ENCODE results near the gene FBXO31.

The FBXO31 gene

GRCh38 chr16:87304951-87305350 lies 78.6 kb downstream of the FBXO31 start:
- peak; percentile 57 for DNase-seq

- DNase-seq = no peak
Measured at GRCh38 chr16:87303962-87304521, 79.5 kb downstream of the FBXO31 start.

GRCh38 chr16:87303431-87303930 lies 80.1 kb downstream of the FBXO31 start:
- DNase-seq = peak; percentile 63

- no peak for DNase-seq
Measured at GRCh38 chr16:87298857-87299465, 84.6 kb downstream of the FBXO31 start.

GRCh38 chr16:87297918-87298631 lies 85.5 kb downstream of the FBXO31 start:
- no peak for DNase-seq

DNA sequence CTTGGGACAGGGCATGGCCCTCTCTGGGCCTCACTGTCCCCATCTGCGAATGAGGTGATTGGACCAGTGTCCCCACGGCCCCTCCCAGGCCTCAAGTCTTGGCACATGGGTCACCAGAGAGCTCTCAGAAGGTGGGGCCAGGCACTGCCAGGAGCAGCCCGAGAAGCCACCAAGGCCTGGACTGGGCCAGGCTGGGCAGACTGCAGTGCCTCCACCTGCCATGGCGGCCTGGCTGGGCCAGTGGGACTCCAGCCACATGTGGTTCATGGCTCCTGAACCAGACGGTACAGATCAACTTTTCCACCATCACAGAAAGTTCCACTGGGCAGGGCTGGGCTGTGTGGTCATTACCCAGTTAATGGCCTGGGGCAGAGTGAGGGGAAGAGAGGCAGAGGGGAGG lies 86.2 kb downstream of the FBXO31 start:
- no peak for DNase-seq

- no peak for DNase-seq
Measured at GRCh38 chr16:87295661-87296531, 87.7 kb downstream of the FBXO31 start.

DNA sequence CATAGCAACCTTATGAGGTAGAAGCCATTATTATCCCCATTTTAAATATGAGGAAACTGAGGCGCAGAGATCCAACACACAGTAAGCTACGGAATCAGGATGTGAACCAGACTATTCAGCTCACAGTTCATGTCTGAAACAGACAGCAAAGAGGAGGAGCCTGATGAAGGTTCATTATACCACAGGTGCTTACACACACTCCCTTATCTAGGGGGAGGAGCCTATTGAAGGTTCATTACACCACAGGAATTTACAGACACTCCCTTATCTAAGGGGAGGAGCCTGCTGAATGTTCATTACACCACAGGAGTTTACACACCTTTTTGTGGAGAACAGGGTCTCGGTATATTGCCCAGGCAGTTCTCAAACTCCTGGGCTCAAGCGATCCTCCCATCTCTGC lies 88.3 kb downstream of the FBXO31 start:
- DNase-seq = no peak

DNA sequence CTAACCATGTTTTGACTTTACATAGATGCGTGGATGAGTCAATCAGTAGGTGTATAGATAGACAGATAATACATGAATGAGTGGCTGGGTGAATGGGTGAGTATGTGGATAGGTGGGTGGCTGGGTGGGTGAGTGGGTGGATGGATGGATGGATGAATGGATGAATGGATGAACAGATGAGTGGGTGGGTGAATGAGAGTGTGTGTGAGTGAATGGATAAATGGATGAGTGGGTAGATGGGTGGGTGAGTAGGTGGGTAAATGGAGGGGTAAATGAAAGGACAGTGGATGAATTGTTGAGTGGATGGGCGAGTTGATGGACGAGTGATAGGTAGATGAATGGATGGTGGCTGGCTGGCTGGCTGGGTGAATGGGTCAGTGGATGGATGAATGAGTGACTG lies 89.6 kb downstream of the FBXO31 start:
- no peak for DNase-seq

DNA sequence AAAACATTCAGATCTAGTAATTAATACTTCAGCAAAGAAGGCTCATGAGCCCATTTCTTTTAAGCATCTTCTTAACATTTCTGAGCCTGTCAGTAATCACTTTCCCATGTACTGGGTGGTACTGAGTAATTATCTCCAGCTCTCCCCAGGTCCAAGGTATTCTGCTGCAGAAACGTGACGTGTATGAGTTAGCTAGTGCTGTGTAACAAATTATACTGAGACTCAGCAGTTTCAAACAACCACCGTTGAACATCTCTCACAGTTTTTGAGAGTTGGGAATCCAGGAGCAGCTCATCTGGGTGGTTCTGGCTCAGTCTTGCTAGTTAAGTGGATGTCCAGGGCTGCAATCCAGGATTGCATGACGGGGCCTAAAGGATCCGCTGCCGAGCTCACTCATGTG lies 91.6 kb downstream of the FBXO31 start:
- no peak for DNase-seq

DNA sequence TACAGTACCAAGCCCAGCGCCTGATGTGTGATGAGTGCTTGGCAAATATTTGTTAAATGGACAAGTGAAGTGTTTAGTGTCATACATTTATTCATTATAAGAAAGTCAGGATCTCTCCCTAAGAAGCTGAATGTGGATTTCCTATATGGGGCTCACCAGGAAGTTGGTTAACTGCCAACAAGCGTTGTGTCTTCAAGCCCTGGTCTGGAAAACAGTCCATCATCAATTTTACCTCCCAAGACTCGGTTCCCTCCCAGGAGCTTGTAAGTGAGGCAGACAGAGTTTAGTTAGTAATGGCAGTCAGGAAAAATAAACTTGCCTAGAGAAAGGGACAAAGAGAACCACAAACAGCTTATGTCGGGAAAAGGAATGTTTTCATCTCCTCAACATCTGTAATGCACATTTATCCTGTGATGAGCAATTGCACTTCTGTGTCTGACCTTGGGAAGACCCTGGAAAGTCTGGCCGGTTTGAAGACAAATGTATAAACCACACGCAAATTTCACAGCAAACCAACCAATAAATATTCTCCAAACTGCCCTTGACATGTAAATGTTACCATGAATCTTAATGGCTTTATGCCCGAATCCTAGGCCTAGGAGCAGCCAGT lies 94.7 kb downstream of the FBXO31 start:
- DNase-seq = no peak

DNA sequence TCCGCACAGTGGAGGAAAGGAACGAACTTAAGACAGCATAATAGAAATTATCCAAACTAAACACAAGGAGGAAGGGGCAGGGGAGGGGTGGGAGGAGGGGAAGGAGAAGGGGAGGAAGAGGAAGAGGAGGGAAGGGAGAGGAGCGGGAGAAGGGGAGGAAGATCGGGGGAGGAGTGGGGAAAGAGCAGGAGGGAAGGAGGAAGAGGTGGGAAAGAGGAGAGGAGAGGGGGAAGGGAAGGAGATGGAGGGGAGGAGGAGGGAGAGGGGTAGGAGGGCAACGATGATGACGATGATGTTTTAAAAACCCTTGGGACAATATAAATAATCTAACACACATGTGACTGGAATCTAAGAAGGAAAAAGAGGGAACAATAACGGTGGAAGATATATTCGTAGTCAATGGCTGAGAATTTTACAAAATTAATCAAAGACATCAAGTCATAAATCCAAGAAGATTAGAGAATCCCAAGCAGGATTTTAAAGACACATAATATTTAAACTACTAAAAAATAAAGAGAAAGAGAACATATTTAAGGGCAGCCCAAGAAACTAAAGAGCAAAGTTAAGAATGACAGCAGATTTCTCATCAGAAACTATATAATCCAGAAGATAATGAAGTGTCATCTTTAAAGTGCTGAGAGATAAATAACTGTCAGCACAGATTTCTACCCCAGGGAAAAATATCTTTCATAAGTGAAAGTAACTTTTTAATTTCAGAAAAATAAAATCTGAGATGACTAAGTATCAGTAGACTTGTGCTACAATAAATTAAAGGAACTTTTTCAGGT lies 96.5 kb downstream of the FBXO31 start:
- no peak for DNase-seq

DNA sequence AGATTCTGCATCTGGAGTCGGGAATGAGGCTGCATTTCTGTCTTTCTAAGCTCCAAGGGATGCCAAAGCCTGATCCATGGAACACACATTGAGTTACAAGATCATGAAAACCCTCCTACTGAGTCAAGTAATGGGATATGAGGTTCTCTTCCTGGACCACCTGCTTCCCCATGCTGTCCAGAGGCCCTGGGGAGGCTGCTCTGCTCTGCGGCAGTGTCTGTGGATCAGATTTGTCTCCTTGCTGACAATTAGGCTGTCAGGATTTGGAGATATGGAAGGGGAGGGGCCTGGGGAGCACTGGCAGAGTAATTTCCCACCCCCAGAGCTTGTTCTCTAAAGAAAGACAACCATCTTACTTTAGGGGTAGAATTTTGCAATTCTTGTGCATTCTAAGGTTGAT lies 99.4 kb downstream of the FBXO31 start:
- no peak for DNase-seq

GRCh38 chr16:87279094-87279658 lies 104.4 kb downstream of the FBXO31 start:
- no peak for DNase-seq

DNA sequence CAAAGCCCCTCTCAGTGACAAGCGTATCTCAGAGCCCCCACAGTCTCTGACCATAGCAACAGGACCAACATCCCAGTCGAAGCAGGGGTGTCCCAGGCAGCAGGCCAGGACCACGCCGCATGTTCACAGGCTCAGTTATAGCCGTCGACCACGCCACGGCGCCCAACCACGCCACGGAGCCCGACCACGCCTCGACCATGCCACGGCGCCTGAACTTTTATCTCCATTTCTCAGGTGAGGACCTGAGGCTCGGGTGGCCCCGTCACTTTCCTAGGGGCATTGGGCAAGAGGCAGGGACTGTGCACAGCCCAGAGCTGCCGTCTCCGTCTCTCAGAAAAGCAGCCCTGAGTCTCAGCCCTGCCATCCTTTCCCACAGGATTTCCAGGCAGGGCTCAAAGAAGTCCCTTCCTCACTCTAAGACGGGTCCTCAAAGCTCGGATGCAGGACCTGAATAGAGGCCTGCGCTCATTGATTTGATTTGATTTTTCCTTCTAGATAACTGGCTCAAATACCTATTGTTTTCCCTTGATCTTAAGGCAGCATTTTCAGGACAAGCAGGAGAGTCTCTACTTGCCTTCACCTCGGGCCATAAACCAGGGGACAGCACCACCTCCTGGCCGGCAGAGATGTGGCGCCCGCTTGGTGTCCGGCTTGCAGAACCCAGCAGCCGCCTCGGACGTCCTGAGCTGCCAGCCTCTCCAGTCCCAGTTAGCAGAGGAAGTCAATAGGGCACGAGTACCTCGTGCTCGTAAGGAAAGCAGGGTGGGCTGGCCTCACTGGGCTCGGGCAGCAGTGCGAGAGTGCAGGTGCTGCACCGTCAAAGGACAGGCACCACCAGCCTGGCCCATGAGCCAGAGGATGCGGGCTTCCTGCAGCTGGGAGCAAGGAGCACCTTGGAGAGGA lies 105.1 kb downstream of the FBXO31 start:
- peak; percentile 23 for DNase-seq

All from GF-D8 (cell line).